WTC11 (cell line): Measurements from ENCODE around the gene ANKRA2. TPM values are rescaled to one million over a fixed set of nuclear protein-coding genes. Genes with fewer than 3 reads are reported as not detected.
A peak's percentile ranks its signal among the peaks of the same experiment; 100 is the strongest.

Experiments
- ATAC-seq: fragments of 200-7000 bp; cut with Tn5 transposase; 2 replicates; pipeline ENCODE4 v1.10.0; 2021; ENCODE audit warnings: mild to moderate bottlenecking, moderate library complexity
- CTCF ChIA-PET: fragments of 300-600 bp; sonication (Branson Sonifier 250); formaldehyde crosslinking; loops from one replicate; lab custom pipeline; 2021; ENCODE audit warnings: antibody characterized with exemption; lab: Charles Lee
- POLR2A ChIA-PET: fragments of 350-600 bp; sonication (Branson Sonifier 250); formaldehyde crosslinking; loops from one replicate; lab custom pipeline; 2021; ENCODE audit warnings: antibody characterized with exemption; lab: Charles Lee
- DNase-seq: peaks from one replicate; pipeline ENCODE4 v3.0.0; 2021; ENCODE audit warnings: low spot score
- H3K27ac Mint-ChIP-seq: 2 replicates; pipeline ENCODE4 v1.8.0; 2021; ENCODE audit warnings: mixed read lengths
- H3K27me3 Mint-ChIP-seq: 2 replicates; pipeline ENCODE4 v1.8.0; 2021; ENCODE audit warnings: low read depth, mild to moderate bottlenecking, moderate library complexity, mixed read lengths
- H3K36me3 Mint-ChIP-seq: 2 replicates; pipeline ENCODE4 v1.8.0; 2021; ENCODE audit warnings: mixed read lengths
- H3K4me1 Mint-ChIP-seq: 2 replicates; pipeline ENCODE4 v1.8.0; 2022; ENCODE audit warnings: mixed read lengths
- H3K4me3 Mint-ChIP-seq: 2 replicates; pipeline ENCODE4 v1.8.0; 2021; ENCODE audit warnings: mild to moderate bottlenecking, moderate library complexity, mixed read lengths
- H3K9me3 Mint-ChIP-seq: 2 replicates; pipeline ENCODE4 v1.8.0; 2021; ENCODE audit warnings: mixed read lengths
- CREM ChIP-seq: sonication (generic); formaldehyde crosslinking; IDR thresholded peaks from 2 replicates; pipeline ENCODE4 v1.8.1; 2022; ENCODE audit warnings: mild to moderate bottlenecking, missing genetic modification reagents, moderate library complexity
- JAZF1 ChIP-seq: fragments of 250-450 bp; sonication (Bioruptor Pico); IDR thresholded peaks from 2 replicates; pipeline ENCODE4 v1.9.0; 2021; ENCODE audit warnings: moderate library complexity, mild to moderate bottlenecking, inconsistent platforms
- OVOL2 ChIP-seq: fragments of 250-450 bp; sonication (Bioruptor Pico); IDR thresholded peaks from 2 replicates; pipeline ENCODE4 v1.9.0; 2021; ENCODE audit warnings: mild to moderate bottlenecking, borderline replicate concordance
- ZNF121 ChIP-seq: sonication (generic); formaldehyde crosslinking; IDR thresholded peaks from 2 replicates; pipeline ENCODE4 v1.8.0; 2023; ENCODE audit warnings: missing genetic modification reagents
- ZNF138 ChIP-seq: sonication (generic); formaldehyde crosslinking; conservative IDR thresholded peaks from 2 replicates; pipeline ENCODE4 v1.8.1; 2022; ENCODE audit warnings: mild to moderate bottlenecking, moderate library complexity, missing genetic modification reagents
- ZNF416 ChIP-seq: fragments of 250-450 bp; sonication (Bioruptor Pico); IDR thresholded peaks from 2 replicates; pipeline ENCODE4 v1.9.0; 2021; ENCODE audit warnings: mild to moderate bottlenecking, inconsistent platforms
- total RNA-seq: library from RNA; stranded (reverse); gene quantifications from 3 replicates; pipeline ENCODE4 v1.2.3, GENCODE V29; 2021
- TF ChIP-seq, protein P1 (sequence below): fragments of 250-450 bp; sonication (Bioruptor Pico); IDR thresholded peaks from 2 replicates; pipeline ENCODE4 v2.1.2; 2022; ENCODE audit warnings: mild to moderate bottlenecking, moderate library complexity
- TF ChIP-seq, protein P2 (sequence below): sonication (generic); formaldehyde crosslinking; IDR thresholded peaks from 2 replicates; pipeline ENCODE4 v1.8.0; 2022; ENCODE audit warnings: mild to moderate bottlenecking, missing genetic modification reagents
- TF ChIP-seq, protein P3 (sequence below): sonication (generic); formaldehyde crosslinking; IDR thresholded peaks from 2 replicates; pipeline ENCODE4 v1.8.1; 2022; ENCODE audit warnings: low read depth, missing genetic modification reagents, borderline replicate concordance
- TF ChIP-seq, protein P4 (sequence below): fragments of 200-600 bp; IDR thresholded peaks from 2 replicates; pipeline ENCODE4 v1.8.0; 2022; ENCODE audit warnings: antibody characterized with exemption
- TF ChIP-seq, protein P5 (sequence below): sonication (generic); formaldehyde crosslinking; IDR thresholded peaks from 2 replicates; pipeline ENCODE4 v1.8.0; 2023; ENCODE audit warnings: missing genetic modification reagents, mild to moderate bottlenecking, borderline replicate concordance
- TF ChIP-seq, protein P6 (sequence below): sonication (generic); formaldehyde crosslinking; IDR thresholded peaks from 2 replicates; pipeline ENCODE4 v1.8.1; 2023; ENCODE audit warnings: mild to moderate bottlenecking, missing genetic modification reagents, moderate library complexity
- TF ChIP-seq, protein P7 (sequence below): sonication (generic); formaldehyde crosslinking; IDR thresholded peaks from 2 replicates; pipeline ENCODE4 v1.8.1; 2023; ENCODE audit warnings: mild to moderate bottlenecking, moderate library complexity, missing genetic modification reagents
- TF ChIP-seq, protein P8 (sequence below): fragments of 250-450 bp; sonication (Bioruptor Pico); IDR thresholded peaks from 2 replicates; pipeline ENCODE4 v1.9.0; 2021; ENCODE audit warnings: mild to moderate bottlenecking
- TF ChIP-seq, protein P9 (sequence below): sonication (generic); formaldehyde crosslinking; IDR thresholded peaks from 2 replicates; pipeline ENCODE4 v1.8.1; 2023; ENCODE audit warnings: mild to moderate bottlenecking, missing genetic modification reagents

The ANKRA2 gene
- total RNA-seq, 1 experiment from 2014 or later, result 17.7 TPM

DNA sequence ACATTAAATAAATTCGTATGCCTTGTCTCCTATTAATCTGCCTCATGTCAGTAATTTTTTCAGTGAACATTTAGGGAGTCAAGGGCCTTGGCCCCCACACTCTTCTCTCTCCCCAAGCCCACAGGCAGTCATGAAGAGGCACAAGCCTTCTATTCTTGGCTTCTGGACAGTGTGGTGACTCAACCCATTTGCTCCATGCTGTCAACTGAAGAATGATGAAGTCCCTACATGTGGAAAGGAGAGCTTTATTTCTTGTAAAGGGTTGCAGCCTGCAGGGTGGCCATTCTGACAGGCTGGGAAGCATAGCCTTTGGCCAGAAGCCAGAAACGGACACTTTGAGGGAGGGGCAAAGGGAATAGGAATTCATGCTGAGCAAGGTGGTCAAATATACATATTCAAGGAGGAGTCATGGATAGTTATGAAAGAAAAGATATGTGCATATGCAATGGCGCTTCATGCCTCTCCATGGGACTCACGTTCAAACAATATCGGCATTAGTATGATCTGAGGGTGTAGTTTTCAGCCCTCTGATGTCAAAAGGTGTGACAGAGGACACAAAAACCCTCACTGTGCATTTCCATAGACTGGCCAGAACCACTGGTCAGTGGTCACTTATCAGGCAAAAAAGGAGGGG lies 31.3 kb downstream of the ANKRA2 start (continued):
- TF ChIP-seq JAZF1, result no peak
- no peak for TF ChIP-seq CREM (CRISPR knock-in tag)
- TF ChIP-seq OVOL2 (CRISPR knock-in tag), result no peak

DNA sequence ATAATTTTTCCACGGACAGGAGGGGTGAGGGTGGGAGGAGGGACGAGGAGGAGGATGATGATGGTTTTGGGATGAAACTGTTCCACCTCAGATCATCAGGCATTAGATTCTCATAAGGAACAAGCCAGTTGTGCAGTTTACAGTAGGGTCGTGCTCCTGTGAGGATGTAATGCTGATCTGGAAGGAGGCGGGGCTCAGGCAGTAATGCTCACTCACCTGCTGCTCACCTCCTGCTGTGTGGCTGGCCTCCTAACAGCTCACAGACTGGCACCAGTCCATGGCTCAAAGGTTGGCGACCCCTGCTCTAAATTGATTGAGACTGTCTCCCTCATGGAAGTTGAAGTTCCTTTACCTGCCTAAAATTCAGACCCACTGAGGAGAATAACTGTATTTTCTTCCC lies 33.2 kb downstream of the ANKRA2 start:
- no peak overlapping the region for H3K27ac Mint-ChIP-seq
- peaks cover 32% of the 10 kb centered on the region for H3K9me3 Mint-ChIP-seq
- H3K27me3 Mint-ChIP-seq, result no peaks in the 10 kb centered on the region; the same call in 1 of the 2 replicates
- H3K36me3 Mint-ChIP-seq, result peaks cover 16% of the 10 kb centered on the region
- ChIA-PET CTCF (no interaction called here), POLR2A (no interaction called here)
- H3K4me1 Mint-ChIP-seq, result peaks cover 20% of the 10 kb centered on the region
- DNase-seq, result no peak
- H3K4me3 Mint-ChIP-seq, result no peak overlapping the region
- ATAC-seq, result no peak
- TF ChIP-seq, protein P1, sequence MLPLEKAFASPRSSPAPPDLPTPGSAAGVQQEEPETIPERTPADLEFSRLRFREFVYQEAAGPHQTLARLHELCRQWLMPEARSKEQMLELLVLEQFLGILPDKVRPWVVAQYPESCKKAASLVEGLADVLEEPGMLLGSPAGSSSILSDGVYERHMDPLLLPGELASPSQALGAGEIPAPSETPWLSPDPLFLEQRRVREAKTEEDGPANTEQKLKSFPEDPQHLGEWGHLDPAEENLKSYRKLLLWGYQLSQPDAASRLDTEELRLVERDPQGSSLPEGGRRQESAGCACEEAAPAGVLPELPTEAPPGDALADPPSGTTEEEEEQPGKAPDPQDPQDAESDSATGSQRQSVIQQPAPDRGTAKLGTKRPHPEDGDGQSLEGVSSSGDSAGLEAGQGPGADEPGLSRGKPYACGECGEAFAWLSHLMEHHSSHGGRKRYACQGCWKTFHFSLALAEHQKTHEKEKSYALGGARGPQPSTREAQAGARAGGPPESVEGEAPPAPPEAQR (CRISPR knock-in tag), result no peak
- 0 out of 2 replicates have a peak, but pooled peaks have one; percentile 31 for TF ChIP-seq ZNF121
- TF ChIP-seq, protein P2, sequence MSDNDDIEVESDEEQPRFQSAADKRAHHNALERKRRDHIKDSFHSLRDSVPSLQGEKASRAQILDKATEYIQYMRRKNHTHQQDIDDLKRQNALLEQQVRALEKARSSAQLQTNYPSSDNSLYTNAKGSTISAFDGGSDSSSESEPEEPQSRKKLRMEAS, result no peak

DNA sequence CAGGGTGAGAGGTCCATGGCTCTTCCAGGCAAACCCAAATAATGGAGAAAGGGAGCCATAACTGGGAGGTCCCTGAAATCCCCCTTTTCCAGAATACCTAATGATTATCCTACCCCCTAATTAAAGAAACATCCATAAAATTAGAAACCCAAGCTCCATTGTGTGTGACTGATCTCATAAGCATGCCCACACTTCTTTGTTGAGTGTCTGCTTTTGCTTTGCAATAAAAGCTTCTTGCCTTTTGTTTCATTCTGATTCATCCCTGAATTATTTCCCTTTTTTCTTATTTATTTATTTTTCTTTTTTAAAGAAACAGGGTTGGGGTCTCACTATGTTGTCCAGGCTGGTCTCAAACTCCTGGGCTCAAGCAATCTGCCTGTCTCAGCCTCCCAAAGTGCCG lies 34.1 kb downstream of the ANKRA2 start:
- H3K4me3 Mint-ChIP-seq, result no peak overlapping the region
- POLR2A ChIA-PET, result no interaction called here
- ATAC-seq, result no peak
- H3K4me1 Mint-ChIP-seq, result peaks cover 20% of the 10 kb centered on the region
- H3K36me3 Mint-ChIP-seq, result peaks cover 16% of the 10 kb centered on the region
- H3K27me3 Mint-ChIP-seq, result no peaks in the 10 kb centered on the region; the same call in 1 of the 2 replicates
- CTCF ChIA-PET, result interaction anchor here (1.2 kb wide), 1 partner anchor 80 kb away, joined by 4 read pairs; no protein-coding TSS in a partner anchor
- no peak for DNase-seq
- H3K9me3 Mint-ChIP-seq, result peaks cover 32% of the 10 kb centered on the region
- H3K27ac Mint-ChIP-seq, result no peak overlapping the region
- TF ChIP-seq ZNF138 (no peak), ZNF416 (CRISPR knock-in tag) (no peak)
- TF ChIP-seq, protein P3, sequence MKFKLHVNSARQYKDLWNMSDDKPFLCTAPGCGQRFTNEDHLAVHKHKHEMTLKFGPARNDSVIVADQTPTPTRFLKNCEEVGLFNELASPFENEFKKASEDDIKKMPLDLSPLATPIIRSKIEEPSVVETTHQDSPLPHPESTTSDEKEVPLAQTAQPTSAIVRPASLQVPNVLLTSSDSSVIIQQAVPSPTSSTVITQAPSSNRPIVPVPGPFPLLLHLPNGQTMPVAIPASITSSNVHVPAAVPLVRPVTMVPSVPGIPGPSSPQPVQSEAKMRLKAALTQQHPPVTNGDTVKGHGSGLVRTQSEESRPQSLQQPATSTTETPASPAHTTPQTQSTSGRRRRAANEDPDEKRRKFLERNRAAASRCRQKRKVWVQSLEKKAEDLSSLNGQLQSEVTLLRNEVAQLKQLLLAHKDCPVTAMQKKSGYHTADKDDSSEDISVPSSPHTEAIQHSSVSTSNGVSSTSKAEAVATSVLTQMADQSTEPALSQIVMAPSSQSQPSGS (CRISPR knock-in tag), result no peak
- TF ChIP-seq, protein P4, sequence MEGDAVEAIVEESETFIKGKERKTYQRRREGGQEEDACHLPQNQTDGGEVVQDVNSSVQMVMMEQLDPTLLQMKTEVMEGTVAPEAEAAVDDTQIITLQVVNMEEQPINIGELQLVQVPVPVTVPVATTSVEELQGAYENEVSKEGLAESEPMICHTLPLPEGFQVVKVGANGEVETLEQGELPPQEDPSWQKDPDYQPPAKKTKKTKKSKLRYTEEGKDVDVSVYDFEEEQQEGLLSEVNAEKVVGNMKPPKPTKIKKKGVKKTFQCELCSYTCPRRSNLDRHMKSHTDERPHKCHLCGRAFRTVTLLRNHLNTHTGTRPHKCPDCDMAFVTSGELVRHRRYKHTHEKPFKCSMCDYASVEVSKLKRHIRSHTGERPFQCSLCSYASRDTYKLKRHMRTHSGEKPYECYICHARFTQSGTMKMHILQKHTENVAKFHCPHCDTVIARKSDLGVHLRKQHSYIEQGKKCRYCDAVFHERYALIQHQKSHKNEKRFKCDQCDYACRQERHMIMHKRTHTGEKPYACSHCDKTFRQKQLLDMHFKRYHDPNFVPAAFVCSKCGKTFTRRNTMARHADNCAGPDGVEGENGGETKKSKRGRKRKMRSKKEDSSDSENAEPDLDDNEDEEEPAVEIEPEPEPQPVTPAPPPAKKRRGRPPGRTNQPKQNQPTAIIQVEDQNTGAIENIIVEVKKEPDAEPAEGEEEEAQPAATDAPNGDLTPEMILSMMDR, result no peak
- TF ChIP-seq, protein P5, sequence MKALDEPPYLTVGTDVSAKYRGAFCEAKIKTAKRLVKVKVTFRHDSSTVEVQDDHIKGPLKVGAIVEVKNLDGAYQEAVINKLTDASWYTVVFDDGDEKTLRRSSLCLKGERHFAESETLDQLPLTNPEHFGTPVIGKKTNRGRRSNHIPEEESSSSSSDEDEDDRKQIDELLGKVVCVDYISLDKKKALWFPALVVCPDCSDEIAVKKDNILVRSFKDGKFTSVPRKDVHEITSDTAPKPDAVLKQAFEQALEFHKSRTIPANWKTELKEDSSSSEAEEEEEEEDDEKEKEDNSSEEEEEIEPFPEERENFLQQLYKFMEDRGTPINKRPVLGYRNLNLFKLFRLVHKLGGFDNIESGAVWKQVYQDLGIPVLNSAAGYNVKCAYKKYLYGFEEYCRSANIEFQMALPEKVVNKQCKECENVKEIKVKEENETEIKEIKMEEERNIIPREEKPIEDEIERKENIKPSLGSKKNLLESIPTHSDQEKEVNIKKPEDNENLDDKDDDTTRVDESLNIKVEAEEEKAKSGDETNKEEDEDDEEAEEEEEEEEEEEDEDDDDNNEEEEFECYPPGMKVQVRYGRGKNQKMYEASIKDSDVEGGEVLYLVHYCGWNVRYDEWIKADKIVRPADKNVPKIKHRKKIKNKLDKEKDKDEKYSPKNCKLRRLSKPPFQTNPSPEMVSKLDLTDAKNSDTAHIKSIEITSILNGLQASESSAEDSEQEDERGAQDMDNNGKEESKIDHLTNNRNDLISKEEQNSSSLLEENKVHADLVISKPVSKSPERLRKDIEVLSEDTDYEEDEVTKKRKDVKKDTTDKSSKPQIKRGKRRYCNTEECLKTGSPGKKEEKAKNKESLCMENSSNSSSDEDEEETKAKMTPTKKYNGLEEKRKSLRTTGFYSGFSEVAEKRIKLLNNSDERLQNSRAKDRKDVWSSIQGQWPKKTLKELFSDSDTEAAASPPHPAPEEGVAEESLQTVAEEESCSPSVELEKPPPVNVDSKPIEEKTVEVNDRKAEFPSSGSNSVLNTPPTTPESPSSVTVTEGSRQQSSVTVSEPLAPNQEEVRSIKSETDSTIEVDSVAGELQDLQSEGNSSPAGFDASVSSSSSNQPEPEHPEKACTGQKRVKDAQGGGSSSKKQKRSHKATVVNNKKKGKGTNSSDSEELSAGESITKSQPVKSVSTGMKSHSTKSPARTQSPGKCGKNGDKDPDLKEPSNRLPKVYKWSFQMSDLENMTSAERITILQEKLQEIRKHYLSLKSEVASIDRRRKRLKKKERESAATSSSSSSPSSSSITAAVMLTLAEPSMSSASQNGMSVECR (CRISPR knock-in tag), result no peak
- TF ChIP-seq, protein P6, sequence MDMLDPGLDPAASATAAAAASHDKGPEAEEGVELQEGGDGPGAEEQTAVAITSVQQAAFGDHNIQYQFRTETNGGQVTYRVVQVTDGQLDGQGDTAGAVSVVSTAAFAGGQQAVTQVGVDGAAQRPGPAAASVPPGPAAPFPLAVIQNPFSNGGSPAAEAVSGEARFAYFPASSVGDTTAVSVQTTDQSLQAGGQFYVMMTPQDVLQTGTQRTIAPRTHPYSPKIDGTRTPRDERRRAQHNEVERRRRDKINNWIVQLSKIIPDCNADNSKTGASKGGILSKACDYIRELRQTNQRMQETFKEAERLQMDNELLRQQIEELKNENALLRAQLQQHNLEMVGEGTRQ (CRISPR knock-in tag), result no peak
- TF ChIP-seq, protein P7, sequence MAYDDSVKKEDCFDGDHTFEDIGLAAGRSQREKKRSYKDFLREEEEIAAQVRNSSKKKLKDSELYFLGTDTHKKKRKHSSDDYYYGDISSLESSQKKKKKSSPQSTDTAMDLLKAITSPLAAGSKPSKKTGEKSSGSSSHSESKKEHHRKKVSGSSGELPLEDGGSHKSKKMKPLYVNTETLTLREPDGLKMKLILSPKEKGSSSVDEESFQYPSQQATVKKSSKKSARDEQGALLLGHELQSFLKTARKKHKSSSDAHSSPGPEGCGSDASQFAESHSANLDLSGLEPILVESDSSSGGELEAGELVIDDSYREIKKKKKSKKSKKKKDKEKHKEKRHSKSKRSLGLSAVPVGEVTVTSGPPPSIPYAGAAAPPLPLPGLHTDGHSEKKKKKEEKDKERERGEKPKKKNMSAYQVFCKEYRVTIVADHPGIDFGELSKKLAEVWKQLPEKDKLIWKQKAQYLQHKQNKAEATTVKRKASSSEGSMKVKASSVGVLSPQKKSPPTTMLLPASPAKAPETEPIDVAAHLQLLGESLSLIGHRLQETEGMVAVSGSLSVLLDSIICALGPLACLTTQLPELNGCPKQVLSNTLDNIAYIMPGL (CRISPR knock-in tag), result no peak
- TF ChIP-seq, protein P8, sequence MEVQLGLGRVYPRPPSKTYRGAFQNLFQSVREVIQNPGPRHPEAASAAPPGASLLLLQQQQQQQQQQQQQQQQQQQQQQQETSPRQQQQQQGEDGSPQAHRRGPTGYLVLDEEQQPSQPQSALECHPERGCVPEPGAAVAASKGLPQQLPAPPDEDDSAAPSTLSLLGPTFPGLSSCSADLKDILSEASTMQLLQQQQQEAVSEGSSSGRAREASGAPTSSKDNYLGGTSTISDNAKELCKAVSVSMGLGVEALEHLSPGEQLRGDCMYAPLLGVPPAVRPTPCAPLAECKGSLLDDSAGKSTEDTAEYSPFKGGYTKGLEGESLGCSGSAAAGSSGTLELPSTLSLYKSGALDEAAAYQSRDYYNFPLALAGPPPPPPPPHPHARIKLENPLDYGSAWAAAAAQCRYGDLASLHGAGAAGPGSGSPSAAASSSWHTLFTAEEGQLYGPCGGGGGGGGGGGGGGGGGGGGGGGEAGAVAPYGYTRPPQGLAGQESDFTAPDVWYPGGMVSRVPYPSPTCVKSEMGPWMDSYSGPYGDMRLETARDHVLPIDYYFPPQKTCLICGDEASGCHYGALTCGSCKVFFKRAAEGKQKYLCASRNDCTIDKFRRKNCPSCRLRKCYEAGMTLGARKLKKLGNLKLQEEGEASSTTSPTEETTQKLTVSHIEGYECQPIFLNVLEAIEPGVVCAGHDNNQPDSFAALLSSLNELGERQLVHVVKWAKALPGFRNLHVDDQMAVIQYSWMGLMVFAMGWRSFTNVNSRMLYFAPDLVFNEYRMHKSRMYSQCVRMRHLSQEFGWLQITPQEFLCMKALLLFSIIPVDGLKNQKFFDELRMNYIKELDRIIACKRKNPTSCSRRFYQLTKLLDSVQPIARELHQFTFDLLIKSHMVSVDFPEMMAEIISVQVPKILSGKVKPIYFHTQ, result no peak
- TF ChIP-seq, protein P9, sequence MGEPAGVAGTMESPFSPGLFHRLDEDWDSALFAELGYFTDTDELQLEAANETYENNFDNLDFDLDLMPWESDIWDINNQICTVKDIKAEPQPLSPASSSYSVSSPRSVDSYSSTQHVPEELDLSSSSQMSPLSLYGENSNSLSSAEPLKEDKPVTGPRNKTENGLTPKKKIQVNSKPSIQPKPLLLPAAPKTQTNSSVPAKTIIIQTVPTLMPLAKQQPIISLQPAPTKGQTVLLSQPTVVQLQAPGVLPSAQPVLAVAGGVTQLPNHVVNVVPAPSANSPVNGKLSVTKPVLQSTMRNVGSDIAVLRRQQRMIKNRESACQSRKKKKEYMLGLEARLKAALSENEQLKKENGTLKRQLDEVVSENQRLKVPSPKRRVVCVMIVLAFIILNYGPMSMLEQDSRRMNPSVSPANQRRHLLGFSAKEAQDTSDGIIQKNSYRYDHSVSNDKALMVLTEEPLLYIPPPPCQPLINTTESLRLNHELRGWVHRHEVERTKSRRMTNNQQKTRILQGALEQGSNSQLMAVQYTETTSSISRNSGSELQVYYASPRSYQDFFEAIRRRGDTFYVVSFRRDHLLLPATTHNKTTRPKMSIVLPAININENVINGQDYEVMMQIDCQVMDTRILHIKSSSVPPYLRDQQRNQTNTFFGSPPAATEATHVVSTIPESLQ (CRISPR knock-in tag), result no peak
